ENCODE results near the gene OR4C3.
"Not testable (repeated sequence)": the region's sequence is repeated elsewhere in the genome, so short reads cannot be mapped to it uniquely, and the experiment has no call there.

Gene OR4C3

GRCh38 chr11:48324620-48325019 is at the start of gene OR4C3:
TSS of gene OR4C3 (plus strand) at chr11:48324920. CDS start at chr11:48325022, 102 bp downstream.
- H3K27ac Mint-ChIP-seq; H3K4me3 Mint-ChIP-seq; H3K36me3 Mint-ChIP-seq (ENCODE audit: low read depth); H3K4me1 Mint-ChIP-seq (ENCODE audit: low read depth); H3K9me3 Mint-ChIP-seq; H3K27me3 Mint-ChIP-seq: not testable (repeated sequence)

- Mint-ChIP-seq H3K36me3 (ENCODE audit: low read depth) (no peaks in the 10 kb centered on the region), H3K9me3 (peaks cover 2% of the 10 kb centered on the region), H3K27me3 (peaks cover 8% of the 10 kb centered on the region), H3K27ac (no peak within 1 kb of the TSS), H3K4me1 (ENCODE audit: low read depth) (no peaks in the 10 kb centered on the region), H3K4me3 (no peak within 1 kb of the TSS)
Measured at GRCh38 chr11:48305923-48306322, 18.8 kb upstream of the OR4C3 start, which contains the start of gene OR4S1. TSS of gene OR4S1 (plus strand) at chr11:48306223. CDS start at chr11:48306223, 0 bp downstream.

GRCh38 chr11:48307760-48308386 is 16.8 kb upstream of the OR4C3 start:
- Mint-ChIP-seq H3K9me3 (no peaks in the 10 kb centered on the region), H3K36me3 (ENCODE audit: low read depth) (no peaks in the 10 kb centered on the region), H3K27me3 (peaks cover 8% of the 10 kb centered on the region), H3K4me1 (ENCODE audit: low read depth) (no peaks in the 10 kb centered on the region), H3K4me3 (no peak overlapping the region), H3K27ac (no peak overlapping the region)

GRCh38 chr11:48313590-48313989 is 11.1 kb upstream of the OR4C3 start:
- not testable (repeated sequence) for H3K27ac Mint-ChIP-seq; H3K4me1 Mint-ChIP-seq (ENCODE audit: low read depth); H3K9me3 Mint-ChIP-seq; H3K36me3 Mint-ChIP-seq (ENCODE audit: low read depth); H3K4me3 Mint-ChIP-seq; H3K27me3 Mint-ChIP-seq

- H3K9me3 Mint-ChIP-seq; H3K4me3 Mint-ChIP-seq; H3K4me1 Mint-ChIP-seq (ENCODE audit: low read depth); H3K27ac Mint-ChIP-seq; H3K36me3 Mint-ChIP-seq (ENCODE audit: low read depth): not testable (repeated sequence)
- peaks cover 13% of the 10 kb centered on the region for H3K27me3 Mint-ChIP-seq
Measured at GRCh38 chr11:48319813-48320212, 4.9 kb upstream of the OR4C3 start.

GRCh38 chr11:48341466-48341865 is 16.7 kb downstream of the OR4C3 start:
- H3K27me3 Mint-ChIP-seq, result no peaks in the 10 kb centered on the region
- H3K36me3 Mint-ChIP-seq (ENCODE audit: low read depth), result peaks cover 6% of the 10 kb centered on the region
- peaks cover 10% of the 10 kb centered on the region for H3K9me3 Mint-ChIP-seq
- H3K4me3 Mint-ChIP-seq, result no peak overlapping the region
- H3K27ac Mint-ChIP-seq, result no peak overlapping the region
- peaks cover 17% of the 10 kb centered on the region for H3K4me1 Mint-ChIP-seq (ENCODE audit: low read depth)

- H3K27ac Mint-ChIP-seq; H3K27me3 Mint-ChIP-seq; H3K36me3 Mint-ChIP-seq (ENCODE audit: low read depth); H3K4me3 Mint-ChIP-seq: not testable (repeated sequence)
- H3K9me3 Mint-ChIP-seq, result peaks cover 14% of the 10 kb centered on the region
- H3K4me1 Mint-ChIP-seq (ENCODE audit: low read depth), result peaks cover 21% of the 10 kb centered on the region
Measured at GRCh38 chr11:48342505-48342904, 17.8 kb downstream of the OR4C3 start.

GRCh38 chr11:48346286-48346685 is 21.6 kb downstream of the OR4C3 start:
- not testable (repeated sequence) for H3K36me3 Mint-ChIP-seq (ENCODE audit: low read depth); H3K27ac Mint-ChIP-seq; H3K4me3 Mint-ChIP-seq; H3K27me3 Mint-ChIP-seq
- Mint-ChIP-seq H3K4me1 (ENCODE audit: low read depth) (peaks cover 21% of the 10 kb centered on the region), H3K9me3 (peaks cover 18% of the 10 kb centered on the region)

- Mint-ChIP-seq H3K36me3 (ENCODE audit: low read depth) (no peaks in the 10 kb centered on the region), H3K9me3 (peaks cover 11% of the 10 kb centered on the region), H3K27me3 (no peaks in the 10 kb centered on the region), H3K4me3 (no peak overlapping the region), H3K27ac (no peak overlapping the region), H3K4me1 (ENCODE audit: low read depth) (no peaks in the 10 kb centered on the region)
Measured at GRCh38 chr11:48354013-48354412, 29.3 kb downstream of the OR4C3 start.

GRCh38 chr11:48354677-48355076 is 30.0 kb downstream of the OR4C3 start:
- no peaks in the 10 kb centered on the region for H3K27me3 Mint-ChIP-seq
- no peaks in the 10 kb centered on the region for H3K36me3 Mint-ChIP-seq (ENCODE audit: low read depth)
- H3K4me3 Mint-ChIP-seq, result no peak overlapping the region
- no peaks in the 10 kb centered on the region for H3K4me1 Mint-ChIP-seq (ENCODE audit: low read depth)
- no peak overlapping the region for H3K27ac Mint-ChIP-seq
- H3K9me3 Mint-ChIP-seq, result peaks cover 12% of the 10 kb centered on the region

GRCh38 chr11:48361289-48361688 is 36.6 kb downstream of the OR4C3 start:
- not testable (repeated sequence) for H3K4me1 Mint-ChIP-seq (ENCODE audit: low read depth); H3K27me3 Mint-ChIP-seq; H3K4me3 Mint-ChIP-seq; H3K36me3 Mint-ChIP-seq (ENCODE audit: low read depth); H3K9me3 Mint-ChIP-seq; H3K27ac Mint-ChIP-seq

- no peak within 1 kb of the TSS for H3K27ac Mint-ChIP-seq
- H3K36me3 Mint-ChIP-seq (ENCODE audit: low read depth), result no peaks in the 10 kb centered on the region
- H3K27me3 Mint-ChIP-seq, result no peaks in the 10 kb centered on the region
- no peaks in the 10 kb centered on the region for H3K4me1 Mint-ChIP-seq (ENCODE audit: low read depth)
- H3K4me3 Mint-ChIP-seq, result no peak within 1 kb of the TSS
- no peaks in the 10 kb centered on the region for H3K9me3 Mint-ChIP-seq
Measured at GRCh38 chr11:48366365-48366764, 41.6 kb downstream of the OR4C3 start, which contains the start of gene OR4C5. TSS of gene OR4C5 (minus strand) at chr11:48366465. CDS start at chr11:48366465, 0 bp downstream.

Data from stimulated activated naive CD8-positive, alpha-beta T cell treated with anti-CD3 and anti-CD28 coated beads, Interleukin-15, Interleukin-2, amounts not matched to agents 100 ng/mL and 50 ng/mL, for 24 hours (primary cell).